HepG2 (cell line): Measurements from ENCODE around the gene MAP2K6. TPM values are rescaled to one million over a fixed set of nuclear protein-coding genes. Genes with fewer than 3 reads are reported as not detected.

Source experiments
- FOXC1 ChIP-seq: sonication (generic); formaldehyde crosslinking; IDR thresholded peaks from 2 replicates; pipeline ENCODE4 v1.8.0; 2022; ENCODE audit warnings: mild to moderate bottlenecking, missing genetic modification reagents, borderline replicate concordance
- KDM2A ChIP-seq: sonication (generic); formaldehyde crosslinking; IDR thresholded peaks from 2 replicates; pipeline ENCODE4 v1.4.0; 2020; ENCODE audit warnings: low read depth, missing genetic modification reagents, borderline replicate concordance
- LCORL ChIP-seq, 2 experiments: fragments of 450-650 bp in 1 of 2; sonication (generic) in 1 of 2; formaldehyde crosslinking in 1 of 2; IDR thresholded peaks; 2 replicates each; pipeline versions ENCODE4 v1.5.0 to v1.6.1; 2017 to 2020; ENCODE audit warnings: antibody characterized with exemption in 1 of 2, missing genetic modification reagents in 1 of 2
- RNF2 ChIP-seq: fragments of 450-650 bp; conservative IDR thresholded peaks from 2 replicates; pipeline ENCODE4 v1.6.1; 2016; ENCODE audit warnings: low read depth
- U2AF1 ChIP-seq: fragments of 200-400 bp; formaldehyde crosslinking; optimal IDR thresholded peaks from 2 replicates; pipeline ENCODE3; 2017; ENCODE audit warnings: mild to moderate bottlenecking, low read depth, low read length
- ZNF136 ChIP-seq: sonication (generic); formaldehyde crosslinking; IDR thresholded peaks from 2 replicates; pipeline ENCODE4 v1.8.1; 2022; ENCODE audit warnings: low read depth, mild to moderate bottlenecking, moderate library complexity, missing genetic modification reagents
- ZNF276 ChIP-seq: sonication (generic); formaldehyde crosslinking; IDR thresholded peaks from 2 replicates; pipeline ENCODE4 v1.4.0; 2020; ENCODE audit warnings: mild to moderate bottlenecking, low read depth, missing genetic modification reagents
- ZNF407 ChIP-seq: sonication (generic); formaldehyde crosslinking; IDR thresholded peaks from one replicate; pipeline ENCODE4 v1.5.1; 2020; ENCODE audit warnings: mild to moderate bottlenecking, missing genetic modification reagents; ENCODE audit errors: not compliant biosample characterization
- polyA plus RNA-seq, 8 experiments: library from polyadenylated mRNA; depleted of rRNA in 3 of 8; stranded (reverse) in 7 of 8; unstranded in 1 of 8; fragments of >200 nt; fragmentation: Illumina TruSeq in 4 of 8; extraction: Trizol in 4 of 8; gene quantifications; 2 replicates each; pipeline versions ENCODE4 v1.2.1 to v1.2.3, GENCODE V29; 2011 to 2016; ENCODE audit warnings: low read depth in 4 of 8, missing spikeins in 1 of 8, mixed read lengths in 1 of 8; ENCODE audit not compliant: insufficient read depth in 1 of 8
- total RNA-seq, 5 experiments: library from RNA; depleted of rRNA; stranded (reverse); fragments of >200 nt; fragmentation: Illumina TruSeq; extraction: Trizol; gene quantifications; 2 replicates each; pipeline ENCODE4 v1.2.3, GENCODE V29; 2016; ENCODE audit warnings: low read depth in 1 of 5
- TF ChIP-seq, protein P1 (sequence below): sonication (generic); formaldehyde crosslinking; IDR thresholded peaks from 2 replicates; pipeline ENCODE4 v1.5.0; 2020; ENCODE audit warnings: mild to moderate bottlenecking, missing genetic modification reagents, borderline replicate concordance
- TF ChIP-seq, protein P2 (sequence below): sonication (generic); formaldehyde crosslinking; IDR thresholded peaks from 2 replicates; pipeline ENCODE4 v1.4.0; 2020; ENCODE audit warnings: missing genetic modification reagents

MAP2K6 gene
- total and polyA plus RNA-seq, 2 of the 13 experiments (the other 11 are each of a cell fraction or from before 2014, with no cell fraction given), result 5.1 to 33.6 TPM

GRCh38 chr17:69414408-69415274, at the start of gene MAP2K6 (continued):
- TF ChIP-seq U2AF1 (no peak), RNF2 (no peak), ZNF136 (no peak), LCORL (IDR thresholded peaks at IDR 0.05) (no peak), LCORL (CRISPR knock-in tag; IDR thresholded peaks at IDR 0.05) (peak; percentile 68; the same call in 1 of the 2 replicates), FOXC1 (CRISPR knock-in tag) (peak; percentile 78; the same call in 1 of the 2 replicates), ZNF276 (no peak), ZNF407 (CRISPR knock-in tag) (no peak), KDM2A (CRISPR knock-in tag) (peak; percentile 58; the same call in 1 of the 2 replicates)
- TF ChIP-seq, protein P1, sequence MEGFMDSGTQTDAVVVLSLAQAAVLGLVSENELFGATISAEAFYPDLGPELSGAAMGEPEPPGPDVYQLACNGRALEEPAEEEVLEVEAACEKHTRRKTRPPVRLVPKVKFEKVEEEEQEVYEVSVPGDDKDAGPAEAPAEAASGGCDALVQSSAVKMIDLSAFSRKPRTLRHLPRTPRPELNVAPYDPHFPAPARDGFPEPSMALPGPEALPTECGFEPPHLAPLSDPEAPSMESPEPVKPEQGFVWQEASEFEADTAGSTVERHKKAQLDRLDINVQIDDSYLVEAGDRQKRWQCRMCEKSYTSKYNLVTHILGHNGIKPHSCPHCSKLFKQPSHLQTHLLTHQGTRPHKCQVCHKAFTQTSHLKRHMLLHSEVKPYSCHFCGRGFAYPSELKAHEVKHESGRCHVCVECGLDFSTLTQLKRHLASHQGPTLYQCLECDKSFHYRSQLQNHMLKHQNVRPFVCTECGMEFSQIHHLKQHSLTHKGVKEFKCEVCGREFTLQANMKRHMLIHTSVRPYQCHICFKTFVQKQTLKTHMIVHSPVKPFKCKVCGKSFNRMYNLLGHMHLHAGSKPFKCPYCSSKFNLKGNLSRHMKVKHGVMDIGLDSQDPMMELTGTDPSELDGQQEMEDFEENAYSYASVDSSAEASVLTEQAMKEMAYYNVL, result 0 out of 2 replicates have a peak, but pooled peaks have one; percentile 23
- TF ChIP-seq, protein P2, sequence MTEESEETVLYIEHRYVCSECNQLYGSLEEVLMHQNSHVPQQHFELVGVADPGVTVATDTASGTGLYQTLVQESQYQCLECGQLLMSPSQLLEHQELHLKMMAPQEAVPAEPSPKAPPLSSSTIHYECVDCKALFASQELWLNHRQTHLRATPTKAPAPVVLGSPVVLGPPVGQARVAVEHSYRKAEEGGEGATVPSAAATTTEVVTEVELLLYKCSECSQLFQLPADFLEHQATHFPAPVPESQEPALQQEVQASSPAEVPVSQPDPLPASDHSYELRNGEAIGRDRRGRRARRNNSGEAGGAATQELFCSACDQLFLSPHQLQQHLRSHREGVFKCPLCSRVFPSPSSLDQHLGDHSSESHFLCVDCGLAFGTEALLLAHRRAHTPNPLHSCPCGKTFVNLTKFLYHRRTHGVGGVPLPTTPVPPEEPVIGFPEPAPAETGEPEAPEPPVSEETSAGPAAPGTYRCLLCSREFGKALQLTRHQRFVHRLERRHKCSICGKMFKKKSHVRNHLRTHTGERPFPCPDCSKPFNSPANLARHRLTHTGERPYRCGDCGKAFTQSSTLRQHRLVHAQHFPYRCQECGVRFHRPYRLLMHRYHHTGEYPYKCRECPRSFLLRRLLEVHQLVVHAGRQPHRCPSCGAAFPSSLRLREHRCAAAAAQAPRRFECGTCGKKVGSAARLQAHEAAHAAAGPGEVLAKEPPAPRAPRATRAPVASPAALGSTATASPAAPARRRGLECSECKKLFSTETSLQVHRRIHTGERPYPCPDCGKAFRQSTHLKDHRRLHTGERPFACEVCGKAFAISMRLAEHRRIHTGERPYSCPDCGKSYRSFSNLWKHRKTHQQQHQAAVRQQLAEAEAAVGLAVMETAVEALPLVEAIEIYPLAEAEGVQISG, result peak; percentile 85
